Ramos (cell line): ENCODE measurements around the gene FAM32A.

Experiments used
- in situ Hi-C: fragments of 300-500 bp; cut with MboI; formaldehyde crosslinking; loops from one replicate; pipeline ENCODE4 v1.14.3; 2022; ENCODE audit warnings: low sequenced_read_pairs; ENCODE audit not compliant: unreplicated experiment

FAM32A gene

DNA sequence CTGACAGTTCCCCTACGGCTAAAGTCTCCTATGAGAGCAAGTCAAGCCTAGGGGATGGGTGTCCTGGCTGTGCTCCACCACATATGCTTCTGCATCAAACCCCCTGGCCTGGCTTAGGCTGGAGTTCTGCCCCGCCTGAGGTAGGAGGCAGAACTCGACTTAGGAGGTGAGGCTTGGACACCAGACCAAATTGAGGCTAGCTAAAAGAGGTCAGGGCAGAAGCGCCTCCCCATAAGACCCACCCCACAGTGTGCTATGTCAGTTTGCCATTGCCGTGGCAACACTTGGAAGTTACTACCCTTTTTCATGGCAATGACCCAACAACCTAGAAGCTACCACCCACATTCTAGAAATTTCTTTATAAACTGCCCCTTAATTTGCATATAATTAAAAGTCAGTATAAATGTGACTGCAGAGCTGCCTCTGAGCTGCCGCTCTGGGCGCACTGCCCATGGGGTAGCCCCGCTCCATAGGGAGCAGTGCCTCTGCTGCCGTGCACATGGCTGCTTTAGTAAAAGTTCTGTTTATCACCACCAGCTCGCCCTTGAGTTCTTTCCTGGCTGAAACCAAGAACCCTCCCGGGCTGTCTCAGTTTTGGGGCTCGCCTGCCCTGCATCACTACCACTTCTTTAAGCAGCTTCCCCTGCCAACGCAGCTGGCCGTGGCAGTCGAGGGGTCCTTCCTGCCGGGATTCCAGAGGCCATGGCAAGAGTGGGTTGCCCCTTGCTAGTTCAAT lies 32.7 kb downstream of the FAM32A start:
- in situ Hi-C loops, result no loop called here

- in situ Hi-C loops, result no loop called here
Observed at GRCh38 chr19:16218851-16219250, 33.6 kb downstream of the FAM32A start.

DNA sequence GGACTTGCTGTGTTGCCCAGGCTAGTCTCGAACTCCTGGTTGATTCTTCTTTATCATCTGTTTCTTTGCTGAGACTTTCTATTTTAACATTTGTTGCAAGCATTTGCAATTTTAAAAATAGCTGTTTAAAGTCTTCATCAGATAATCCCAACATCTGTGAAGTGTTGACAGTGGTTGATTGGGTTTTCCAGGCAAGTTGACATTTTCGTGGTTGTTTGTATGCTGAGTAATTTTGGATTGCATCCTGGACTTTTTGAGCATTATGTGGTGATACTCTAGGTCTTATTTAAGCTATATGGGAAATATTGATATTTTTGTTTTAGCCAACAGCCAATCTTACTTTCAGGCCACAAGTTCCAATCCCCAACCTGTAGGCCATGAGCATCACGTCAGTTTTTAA lies 37.6 kb downstream of the FAM32A start:
- in situ Hi-C loops, result no loop called here

- in situ Hi-C loops, result no loop called here
Observed at GRCh38 chr19:16223746-16224145, 38.5 kb downstream of the FAM32A start.

- in situ Hi-C loops, result no loop called here
Observed at GRCh38 chr19:16224293-16225045, 39.3 kb downstream of the FAM32A start.

DNA sequence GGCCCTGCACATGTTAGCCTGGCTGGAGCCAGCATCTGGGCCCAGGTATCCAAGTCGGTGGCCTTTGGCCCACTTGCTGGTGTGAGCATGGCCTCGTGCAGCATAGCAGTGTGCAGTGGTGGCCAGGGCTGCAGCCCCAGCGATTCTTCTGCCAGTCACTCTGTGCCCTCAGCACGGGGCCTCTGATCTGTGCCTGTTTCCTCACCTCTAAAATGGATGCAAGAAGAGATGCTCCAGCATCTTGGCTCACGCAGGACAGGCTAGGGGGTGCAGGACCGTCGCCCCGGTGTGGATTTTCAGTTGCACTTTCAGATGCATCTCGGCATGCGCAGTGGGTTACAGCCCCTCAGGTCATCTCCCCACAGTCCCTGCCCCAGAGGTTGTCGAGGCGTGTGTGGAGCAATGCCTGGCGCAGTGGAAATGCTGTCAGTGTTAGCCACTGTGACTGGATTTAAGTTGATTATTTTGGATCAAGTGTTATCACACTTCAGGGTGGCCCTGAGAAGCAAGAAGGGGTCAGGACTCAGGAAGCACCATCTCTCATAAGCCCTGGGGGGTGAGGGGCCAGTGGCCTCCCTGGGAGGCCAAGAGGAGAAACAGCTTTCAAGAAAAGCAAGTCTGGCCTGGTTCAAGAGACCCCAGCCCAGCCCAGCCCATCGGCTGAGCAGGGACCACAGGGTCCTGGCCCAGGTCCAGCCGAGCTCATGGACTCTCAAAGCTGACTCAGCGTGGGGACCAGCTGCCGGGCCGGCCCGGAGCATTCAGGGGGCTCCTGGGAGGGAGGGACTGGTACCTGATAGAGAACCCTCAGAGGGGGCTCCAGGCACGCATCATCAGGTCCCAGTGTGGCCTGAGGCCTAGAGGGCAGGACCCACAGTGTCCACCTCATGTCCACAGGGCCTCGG lies 40.3 kb downstream of the FAM32A start:
- in situ Hi-C loops, result no loop called here

GRCh38 chr19:16226184-16226591 lies 41.0 kb downstream of the FAM32A start:
- in situ Hi-C loops, result no loop called here

- in situ Hi-C loops, result no loop called here
Observed at GRCh38 chr19:16226878-16227836, 41.9 kb downstream of the FAM32A start.

GRCh38 chr19:16227837-16228636 lies 42.8 kb downstream of the FAM32A start:
- in situ Hi-C loops, result no loop called here

- in situ Hi-C loops, result no loop called here
Observed at GRCh38 chr19:16228637-16229321, 43.6 kb downstream of the FAM32A start.

GRCh38 chr19:16229322-16229641 lies 44.1 kb downstream of the FAM32A start:
- in situ Hi-C loops, result no loop called here

- in situ Hi-C loops, result no loop called here
Observed at GRCh38 chr19:16232127-16232526, 46.9 kb downstream of the FAM32A start.

GRCh38 chr19:16232568-16232967 lies 47.4 kb downstream of the FAM32A start:
- in situ Hi-C loops, result no loop called here

- in situ Hi-C loops, result no loop called here
Observed at GRCh38 chr19:16233081-16233776, 48.0 kb downstream of the FAM32A start.

GRCh38 chr19:16233836-16234551 lies 48.8 kb downstream of the FAM32A start:
- in situ Hi-C loops, result no loop called here

- in situ Hi-C loops, result no loop called here
Observed at GRCh38 chr19:16234552-16235445, 49.6 kb downstream of the FAM32A start.
